Lung (tissue), 12 donors: ENCODE data around the gene RNF183. TPM values are rescaled to one million over a fixed set of nuclear protein-coding genes. Genes with fewer than 3 reads are reported as not detected.

Source experiments
- ATAC-seq: fragments of 200-7000 bp; cut with Tn5 transposase; one replicate; pipeline ENCODE4 v1.9.1; 2020; ENCODE audit warnings: moderate number of reproducible peaks; ENCODE audit not compliant: insufficient read depth, low FRiP score
- DNase-seq, 3 donors: peaks; one replicate each; pipeline ENCODE4 v3.0.0-alpha.2; 2013 to 2017
- H3K27ac ChIP-seq, 2 donors: one replicate each; pipeline ENCODE4 v1.5.1; 2013; ENCODE audit warnings: mild to moderate bottlenecking in 2 of 2, moderate library complexity in 2 of 2, control low read depth in 1 of 2, inconsistent platforms in 1 of 2, low read depth in 1 of 2, low read length in 1 of 2
- H3K27me3 ChIP-seq, 3 donors: one replicate each; pipeline ENCODE4 v1.5.1; 2013; ENCODE audit warnings: low read length in 2 of 3; ENCODE audit not compliant: control insufficient read depth in 3 of 3, insufficient read depth in 3 of 3
- H3K36me3 ChIP-seq, 4 donors: one replicate each; pipeline ENCODE4 v1.5.1; 2013; ENCODE audit warnings: low read length in 4 of 4, mild to moderate bottlenecking in 1 of 4, moderate library complexity in 1 of 4; ENCODE audit not compliant: control insufficient read depth in 4 of 4, insufficient read depth in 4 of 4
- H3K4me1 ChIP-seq, 5 donors: one replicate each; pipeline ENCODE4 v1.5.1; 2013; ENCODE audit warnings: low read length in 5 of 5, mild to moderate bottlenecking in 2 of 5, moderate library complexity in 1 of 5; ENCODE audit not compliant: control insufficient read depth in 5 of 5, insufficient read depth in 5 of 5
- H3K4me3 ChIP-seq: one replicate; pipeline ENCODE4 v1.5.1; 2013; ENCODE audit warnings: mild to moderate bottlenecking, control low read depth, moderate library complexity
- H3K9ac ChIP-seq, 2 donors: one replicate each; pipeline ENCODE4 v1.5.1; 2013; ENCODE audit warnings: low read length in 2 of 2, control low read depth in 1 of 2; ENCODE audit not compliant: insufficient read depth in 1 of 2
- H3K9me3 ChIP-seq, 4 donors: one replicate each; pipeline ENCODE4 v1.5.1; 2013; ENCODE audit warnings: low read length in 3 of 4, mild to moderate bottlenecking in 1 of 4, moderate library complexity in 1 of 4; ENCODE audit not compliant: control insufficient read depth in 4 of 4, insufficient read depth in 3 of 4
- WGBS, 2 donors: extraction: QIAGEN DNeasy Blood & Tissue Kit; methylation state at CpG; one replicate each; pipeline ENCODE4 v1.1.7; 2013; 5-methylcytosine and 5-hydroxymethylcytosine counted together
- polyA plus RNA-seq, 2 donors: library from polyadenylated mRNA; stranded (reverse); fragments of 200-250 nt; gene quantifications; one replicate each; pipeline ENCODE4 v1.2.1, GENCODE V29; 2013
- total RNA-seq, 2 donors: library from RNA; depleted of rRNA in 1 of 2; stranded (reverse); fragments of >200 nt in 1 of 2; gene quantifications; one replicate each; pipeline ENCODE4 v1.2.1, GENCODE V29; 2014 to 2021
- TF ChIP-seq, protein P1 (sequence below): IDR thresholded peaks from 2 replicates; pipeline ENCODE4 v1.5.1; 2012; ENCODE audit warnings: mild to moderate bottlenecking; ENCODE audit errors: control extremely low read depth, extremely low read depth
- donor health status: control.
- donor health status: control.
- donor health status: Bipolar disorder and iron deficiency.
- donor health status: healthy.
- donor health status: DM: yes; HTN: yes; CAD: no.

RNF183 gene
- total and polyA plus RNA-seq, 4 donors = 0.12 to 1.1 (median 0.56) TPM

DNA sequence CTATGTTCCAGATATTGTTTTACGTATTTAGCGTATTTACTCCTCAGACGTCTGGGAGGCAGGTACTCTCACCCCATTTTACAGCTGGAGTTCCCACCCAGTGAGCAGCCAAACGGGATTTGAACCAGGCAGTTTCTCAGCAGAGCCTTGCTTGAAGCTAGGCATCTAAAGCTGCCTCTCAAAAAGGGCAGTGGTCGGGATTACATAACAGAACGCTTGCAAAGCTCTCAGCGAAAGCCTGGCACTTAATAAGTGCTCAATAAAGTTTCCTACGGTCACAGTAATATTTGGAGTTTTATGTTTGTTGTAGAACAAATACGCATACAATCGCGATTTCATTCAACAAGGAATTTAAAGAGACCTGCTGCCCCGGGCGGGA is 45.9 kb upstream of the RNF183 start:
- no peak for ATAC-seq
- no peaks in the 10 kb centered on the region for H3K9me3 ChIP-seq
- TF ChIP-seq, protein P1, sequence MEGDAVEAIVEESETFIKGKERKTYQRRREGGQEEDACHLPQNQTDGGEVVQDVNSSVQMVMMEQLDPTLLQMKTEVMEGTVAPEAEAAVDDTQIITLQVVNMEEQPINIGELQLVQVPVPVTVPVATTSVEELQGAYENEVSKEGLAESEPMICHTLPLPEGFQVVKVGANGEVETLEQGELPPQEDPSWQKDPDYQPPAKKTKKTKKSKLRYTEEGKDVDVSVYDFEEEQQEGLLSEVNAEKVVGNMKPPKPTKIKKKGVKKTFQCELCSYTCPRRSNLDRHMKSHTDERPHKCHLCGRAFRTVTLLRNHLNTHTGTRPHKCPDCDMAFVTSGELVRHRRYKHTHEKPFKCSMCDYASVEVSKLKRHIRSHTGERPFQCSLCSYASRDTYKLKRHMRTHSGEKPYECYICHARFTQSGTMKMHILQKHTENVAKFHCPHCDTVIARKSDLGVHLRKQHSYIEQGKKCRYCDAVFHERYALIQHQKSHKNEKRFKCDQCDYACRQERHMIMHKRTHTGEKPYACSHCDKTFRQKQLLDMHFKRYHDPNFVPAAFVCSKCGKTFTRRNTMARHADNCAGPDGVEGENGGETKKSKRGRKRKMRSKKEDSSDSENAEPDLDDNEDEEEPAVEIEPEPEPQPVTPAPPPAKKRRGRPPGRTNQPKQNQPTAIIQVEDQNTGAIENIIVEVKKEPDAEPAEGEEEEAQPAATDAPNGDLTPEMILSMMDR = no peak
- no peak overlapping the region for H3K4me3 ChIP-seq
- H3K4me1 ChIP-seq = peaks cover 0 to 8% (median 2%) of the 10 kb centered on the region in 5 donors
- H3K27ac ChIP-seq = no peak overlapping the region
- H3K27me3 ChIP-seq = peaks cover 0 to 41% (median 35%) of the 10 kb centered on the region in 3 donors
- no peak for DNase-seq
- H3K36me3 ChIP-seq = no peaks in the 10 kb centered on the region
- 19 to 21% methylated on average over 13 of the region's 13 CpGs for WGBS, 2 donors
- no peak overlapping the region for H3K9ac ChIP-seq

DNA sequence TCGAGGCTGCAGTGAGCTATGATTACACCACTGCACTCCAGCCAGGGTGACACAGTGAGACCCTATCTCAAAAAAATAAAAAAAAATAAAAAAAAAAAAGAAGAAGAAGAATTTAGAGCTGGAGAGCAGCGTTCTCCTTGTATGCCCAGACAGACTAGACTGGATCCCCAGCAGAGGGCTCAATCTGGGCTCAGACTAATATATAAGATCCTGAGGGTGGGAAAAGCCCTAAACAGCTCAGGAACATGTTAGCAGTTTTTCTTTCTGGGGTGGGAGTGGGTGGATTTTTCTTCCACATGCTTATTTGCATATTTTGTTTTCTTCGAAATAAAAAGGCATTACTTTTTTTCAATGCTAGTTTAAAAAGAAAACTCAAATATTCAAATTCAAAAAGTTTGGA is 45.3 kb upstream of the RNF183 start:
- peaks cover 0 to 39% (median 31%) of the 10 kb centered on the region in 3 donors for H3K27me3 ChIP-seq
- ATAC-seq = no peak
- TF ChIP-seq, protein P1 = no peak
- no peaks in the 10 kb centered on the region for H3K9me3 ChIP-seq
- H3K36me3 ChIP-seq = no peaks in the 10 kb centered on the region
- H3K27ac ChIP-seq = no peak overlapping the region
- H3K4me3 ChIP-seq = no peak overlapping the region
- no peak overlapping the region for H3K9ac ChIP-seq
- peaks cover 0 to 11% (median 4%) of the 10 kb centered on the region in 5 donors for H3K4me1 ChIP-seq
- no peak for DNase-seq
- WGBS, 2 donors = 89 to 93% methylated on average over 3 of the region's 3 CpGs

DNA sequence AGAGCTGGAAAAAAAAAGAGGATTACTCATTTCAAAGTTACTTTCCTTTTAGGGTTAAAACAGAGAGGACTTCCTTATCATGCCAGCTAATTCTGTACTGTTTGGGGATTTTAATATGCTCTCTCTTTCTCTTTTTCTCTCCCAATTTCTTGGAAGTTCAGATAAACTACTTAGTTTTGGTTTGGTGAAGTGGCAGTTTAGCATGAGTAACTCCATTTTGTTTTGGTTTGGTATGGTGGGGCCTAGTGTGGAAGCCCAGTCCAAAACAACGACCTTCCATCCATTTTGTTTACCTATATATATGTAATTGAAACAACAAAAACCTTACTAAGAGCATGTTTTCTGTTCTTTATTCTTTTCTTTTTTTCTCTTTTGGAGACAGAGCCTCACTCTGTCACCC is 42.5 kb upstream of the RNF183 start:
- Histone ChIP-seq H3K4me1 (peaks cover 0 to 11% (median 4%) of the 10 kb centered on the region in 5 donors), H3K9ac (no peak overlapping the region), H3K27ac (no peak overlapping the region), H3K27me3 (peaks cover 0 to 21% (median 16%) of the 10 kb centered on the region in 3 donors), H3K4me3 (no peak overlapping the region), H3K36me3 (no peaks in the 10 kb centered on the region), H3K9me3 (no peaks in the 10 kb centered on the region)
- WGBS, 2 donors = 0 to 40% methylated on average over 1 of the region's 1 CpG
- no peak for DNase-seq
- ATAC-seq = no peak
- TF ChIP-seq, protein P1 = no peak

DNA sequence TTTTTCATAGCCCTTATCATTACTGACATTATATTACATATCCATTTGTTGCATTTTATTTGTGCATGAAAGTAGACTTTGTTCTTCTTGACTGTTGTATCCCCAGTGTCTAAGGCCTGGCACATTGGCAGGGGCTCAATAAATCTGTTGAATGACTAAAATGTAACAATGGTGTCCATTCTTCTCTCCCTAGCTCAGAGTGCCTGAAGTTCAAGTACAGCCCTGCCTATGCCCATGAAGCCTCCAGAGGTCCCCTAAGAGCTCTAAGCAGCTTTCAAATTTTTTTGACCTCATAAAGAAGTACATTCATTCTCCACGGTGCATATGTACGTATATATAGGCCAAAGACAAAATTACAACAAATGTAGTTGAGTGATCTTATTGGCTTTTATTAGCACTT is 42.0 kb upstream of the RNF183 start:
- Histone ChIP-seq H3K27me3 (peaks cover 0 to 16% (median 12%) of the 10 kb centered on the region in 3 donors), H3K4me1 (peaks cover 0 to 11% (median 4%) of the 10 kb centered on the region in 5 donors), H3K36me3 (no peaks in the 10 kb centered on the region), H3K27ac (peak overlapping the region in 1 of 2 donors; percentile 76), H3K4me3 (no peak overlapping the region), H3K9ac (no peak overlapping the region), H3K9me3 (no peaks in the 10 kb centered on the region)
- no peak for ATAC-seq
- WGBS, 2 donors = 79 to 83% methylated on average over 2 of the region's 2 CpGs
- TF ChIP-seq, protein P1 = no peak
- DNase-seq = peak in 1 of 3 donors; percentile 15
